Measurements from ENCODE around the gene TAF11L6.

GRCh38 chr5:17482790-17483189, 45.7 kb upstream of the TAF11L6 start:
- TF ChIP-seq CTCF (IDR thresholded peaks at IDR 0.05) (no peak), ZFX (IDR thresholded peaks at IDR 0.05; ENCODE audit: borderline replicate concordance) (no peak)
